Activated gamma-delta T cell treated with Interleukin-2 at 50 U/mL for 16 hours (primary cell): ENCODE measurements around the gene RELB.
"Not testable (repeated sequence)": the region's sequence is repeated elsewhere in the genome, so short reads cannot be mapped to it uniquely, and the experiment has no call there.

ENCODE experiments used
- DNase-seq: peaks from one replicate; pipeline ENCODE4 v3.0.0-alpha.2; 2020

Gene RELB

DNA sequence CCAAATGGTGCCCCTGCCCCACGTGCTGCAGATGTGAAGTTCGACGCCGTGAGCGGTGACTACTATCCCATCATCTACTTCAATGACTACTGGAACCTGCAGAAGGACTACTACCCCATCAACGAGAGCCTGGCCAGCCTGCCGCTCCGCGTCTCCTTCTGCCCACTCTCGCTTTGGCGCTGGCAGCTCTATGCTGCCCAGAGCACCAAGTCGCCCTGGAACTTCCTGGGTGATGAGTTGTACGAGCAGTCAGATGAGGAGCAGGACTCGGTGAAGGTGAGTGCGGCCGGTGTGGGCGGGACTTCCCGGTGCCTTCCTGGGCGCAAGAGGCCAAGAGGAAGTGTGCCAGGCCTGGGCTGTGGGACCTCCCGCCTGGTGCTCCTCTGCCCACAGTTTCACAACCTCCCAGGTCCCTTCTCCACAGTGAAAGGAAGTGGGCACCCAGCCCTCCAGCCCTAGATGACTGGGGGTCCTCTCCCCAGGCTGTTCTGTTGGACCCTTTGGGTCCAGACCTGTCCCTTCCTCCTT, 14.1 kb upstream of the RELB start:
- DNase-seq = no peak

DNA sequence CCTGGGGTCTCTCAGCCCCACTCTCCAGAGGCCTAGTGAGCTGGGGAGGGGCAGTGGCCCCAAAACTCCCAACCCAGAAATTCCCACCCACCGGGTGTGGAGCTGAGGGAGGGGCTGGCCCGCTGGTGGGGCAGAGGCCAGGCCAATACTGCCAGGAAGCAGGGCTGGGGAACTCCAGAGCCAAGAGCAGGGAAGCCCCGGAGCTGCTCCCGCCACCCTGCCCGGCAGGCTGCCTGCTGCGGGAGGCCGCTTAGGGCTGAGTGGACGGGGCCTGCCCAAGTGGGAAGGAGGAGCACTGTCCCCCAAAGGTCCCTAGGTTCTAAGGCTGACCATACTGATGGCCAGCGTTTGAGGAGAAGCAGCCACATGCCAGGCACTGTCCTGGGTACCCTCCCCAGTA, 13.0 kb upstream of the RELB start:
- DNase-seq = no peak

DNA sequence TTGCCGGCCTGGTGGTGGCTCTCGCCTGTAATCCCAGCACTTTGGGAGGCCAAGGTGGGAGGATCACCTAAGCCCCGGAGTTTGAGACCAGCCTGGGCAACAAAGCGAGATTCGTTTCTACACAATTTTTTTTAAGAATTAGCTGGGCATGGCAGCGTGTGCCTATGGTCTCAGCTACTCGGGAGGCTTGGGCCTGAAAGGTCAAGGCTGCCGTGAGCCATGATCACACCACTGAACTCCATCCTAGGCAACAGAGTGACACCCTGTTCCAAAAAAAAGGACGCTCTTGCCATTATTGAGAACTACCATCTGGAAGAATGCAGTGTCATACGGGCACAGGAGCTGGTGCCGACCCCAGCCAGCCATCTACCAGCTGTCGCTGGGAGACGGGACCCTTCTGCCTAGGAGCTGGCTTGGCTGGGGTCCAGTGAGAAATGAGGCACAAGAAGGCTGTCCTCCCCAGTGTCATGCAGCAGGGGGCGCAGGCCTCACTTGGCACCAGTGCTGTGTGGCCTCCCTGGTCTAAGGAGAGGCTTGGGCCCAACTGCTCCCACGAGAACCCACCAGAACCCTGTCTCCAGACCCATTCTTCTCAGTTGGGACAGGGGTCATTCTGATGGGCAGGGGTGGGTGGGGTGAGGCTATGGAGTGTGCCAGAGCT, 12.2 kb upstream of the RELB start:
- peak; percentile 55 for DNase-seq

DNA sequence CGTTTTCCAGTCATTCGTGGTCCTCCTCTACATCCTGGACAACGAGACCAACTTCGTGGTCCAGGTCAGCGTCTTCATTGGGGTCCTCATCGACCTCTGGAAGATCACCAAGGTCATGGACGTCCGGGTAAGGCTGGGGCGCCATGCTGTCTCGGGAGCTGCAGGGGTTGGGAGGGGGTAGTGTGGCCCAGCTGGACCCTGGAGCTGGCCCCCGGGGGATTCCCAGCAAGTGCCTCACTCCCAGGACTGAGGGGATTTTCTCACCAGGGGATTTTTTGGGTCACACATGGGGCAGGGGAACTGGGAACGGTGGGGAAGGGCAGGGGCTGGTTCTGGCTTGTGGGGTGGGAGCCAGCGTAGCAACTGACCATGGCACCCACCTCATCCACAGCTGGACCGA, 10.8 kb upstream of the RELB start:
- no peak for DNase-seq

DNA sequence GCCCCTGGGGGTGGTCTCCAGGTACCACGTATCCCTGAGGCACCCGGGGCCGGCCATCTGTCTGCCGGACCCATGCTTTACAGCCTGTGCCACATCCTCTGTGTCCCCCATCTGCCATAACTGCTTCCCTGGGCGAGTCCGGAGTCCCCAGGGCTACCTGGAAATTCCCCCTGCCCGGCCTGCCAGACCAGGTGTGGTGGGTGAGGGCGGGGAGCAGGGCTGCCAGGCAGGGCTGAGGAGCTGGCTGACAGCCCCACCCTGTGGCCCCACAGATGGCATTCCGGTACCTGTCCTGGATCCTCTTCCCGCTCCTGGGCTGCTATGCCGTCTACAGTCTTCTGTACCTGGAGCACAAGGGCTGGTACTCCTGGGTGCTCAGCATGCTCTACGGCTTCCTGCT, 10.3 kb upstream of the RELB start:
- no peak for DNase-seq

DNA sequence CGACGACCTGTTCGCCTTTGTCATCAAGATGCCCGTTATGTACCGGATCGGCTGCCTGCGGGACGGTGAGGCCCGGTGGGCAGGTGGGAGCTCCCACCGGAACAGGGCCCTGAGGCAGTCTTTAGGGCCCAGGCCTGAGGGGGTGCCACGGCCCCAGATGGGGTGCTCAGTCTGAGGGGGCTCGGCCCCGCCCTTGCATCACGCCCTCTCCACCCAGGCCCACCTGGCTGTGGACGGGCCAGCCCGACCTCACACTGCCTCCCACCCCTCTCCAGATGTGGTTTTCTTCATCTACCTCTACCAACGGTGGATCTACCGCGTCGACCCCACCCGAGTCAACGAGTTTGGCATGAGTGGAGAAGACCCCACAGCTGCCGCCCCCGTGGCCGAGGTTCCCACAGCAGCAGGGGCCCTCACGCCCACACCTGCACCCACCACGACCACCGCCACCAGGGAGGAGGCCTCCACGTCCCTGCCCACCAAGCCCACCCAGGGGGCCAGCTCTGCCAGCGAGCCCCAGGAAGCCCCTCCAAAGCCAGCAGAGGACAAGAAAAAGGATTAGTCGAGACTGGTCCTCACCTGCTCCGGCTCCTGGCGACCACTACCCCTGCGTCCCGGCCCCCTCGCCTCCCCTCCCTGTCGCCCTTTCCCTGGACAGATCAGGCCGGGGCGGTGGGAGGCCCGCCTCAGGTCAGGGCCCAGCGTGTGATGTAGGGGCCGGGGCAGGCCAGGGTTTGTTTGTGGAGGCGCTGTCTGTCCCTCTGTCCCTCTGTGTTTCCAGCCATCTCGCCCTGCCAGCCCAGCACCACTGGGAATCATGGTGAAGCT, 8.7 kb upstream of the RELB start:
- DNase-seq = no peak

DNA sequence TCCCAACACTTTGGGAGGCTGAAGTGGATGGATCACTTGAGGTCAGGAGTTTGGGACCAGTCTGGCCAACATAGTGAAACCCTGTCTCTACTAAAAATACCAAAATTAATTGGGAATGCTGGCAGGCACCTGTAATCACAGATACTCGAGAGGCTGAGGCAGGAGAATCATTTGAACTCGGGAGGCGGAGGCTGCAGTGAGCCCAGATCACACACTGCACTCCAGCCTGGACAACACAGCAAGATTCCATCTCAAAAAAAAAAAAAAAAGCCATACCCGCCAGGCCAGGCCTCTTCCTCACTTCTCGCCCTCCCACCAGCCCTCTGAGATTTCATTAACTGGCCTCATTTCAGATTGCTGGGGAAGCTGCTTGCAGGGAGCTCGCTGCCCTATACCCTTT, 7.7 kb upstream of the RELB start:
- DNase-seq = no peak

DNA sequence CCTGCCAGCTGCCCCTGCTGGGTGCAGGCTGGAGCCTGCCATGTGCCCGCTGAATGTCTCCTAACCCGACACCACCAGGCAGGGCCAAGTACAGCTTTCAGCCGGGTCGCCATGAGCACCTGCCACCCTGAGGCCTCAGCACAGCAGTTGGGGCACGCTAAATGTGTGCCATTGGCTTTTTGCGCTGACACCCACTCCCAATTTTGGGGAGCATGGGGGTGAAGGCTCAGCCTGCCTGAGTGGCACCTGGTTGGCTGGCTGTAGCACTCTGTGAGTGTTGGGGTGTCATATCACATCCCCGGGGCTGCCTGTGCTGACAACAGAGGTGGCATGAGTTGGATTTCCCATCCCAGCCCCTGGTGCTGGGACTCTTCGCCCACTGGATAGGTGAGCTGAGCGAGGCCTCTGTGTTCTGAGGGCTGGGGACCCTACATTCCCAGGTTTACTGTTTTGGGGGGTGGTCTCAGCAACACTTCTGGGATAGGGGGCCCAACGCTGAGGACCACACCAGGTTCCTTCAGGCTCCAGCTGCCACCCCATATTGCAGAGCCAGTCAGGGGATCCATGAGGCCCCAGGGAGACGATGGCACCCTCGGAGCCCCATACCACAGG, 7.2 kb upstream of the RELB start:
- DNase-seq = no peak

DNA sequence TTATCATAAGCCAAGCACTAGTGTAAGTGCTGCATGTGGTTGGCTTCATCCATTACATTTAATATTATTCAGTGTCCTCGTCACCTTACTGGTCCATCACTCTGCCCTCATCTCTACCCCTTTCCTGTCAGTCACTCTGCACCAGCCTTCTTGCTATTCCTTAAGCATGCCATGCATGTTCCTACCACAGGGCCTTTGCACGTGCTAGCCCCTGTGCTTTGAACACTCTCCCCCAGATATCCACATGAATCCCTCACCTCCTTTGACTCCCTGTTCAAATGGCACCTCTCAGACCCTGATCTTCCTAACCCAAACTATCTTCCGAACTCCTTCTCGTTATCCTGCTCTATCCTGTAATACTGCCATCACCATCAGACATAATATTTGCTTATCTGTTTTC, 3.2 kb upstream of the RELB start:
- DNase-seq = no peak

DNA sequence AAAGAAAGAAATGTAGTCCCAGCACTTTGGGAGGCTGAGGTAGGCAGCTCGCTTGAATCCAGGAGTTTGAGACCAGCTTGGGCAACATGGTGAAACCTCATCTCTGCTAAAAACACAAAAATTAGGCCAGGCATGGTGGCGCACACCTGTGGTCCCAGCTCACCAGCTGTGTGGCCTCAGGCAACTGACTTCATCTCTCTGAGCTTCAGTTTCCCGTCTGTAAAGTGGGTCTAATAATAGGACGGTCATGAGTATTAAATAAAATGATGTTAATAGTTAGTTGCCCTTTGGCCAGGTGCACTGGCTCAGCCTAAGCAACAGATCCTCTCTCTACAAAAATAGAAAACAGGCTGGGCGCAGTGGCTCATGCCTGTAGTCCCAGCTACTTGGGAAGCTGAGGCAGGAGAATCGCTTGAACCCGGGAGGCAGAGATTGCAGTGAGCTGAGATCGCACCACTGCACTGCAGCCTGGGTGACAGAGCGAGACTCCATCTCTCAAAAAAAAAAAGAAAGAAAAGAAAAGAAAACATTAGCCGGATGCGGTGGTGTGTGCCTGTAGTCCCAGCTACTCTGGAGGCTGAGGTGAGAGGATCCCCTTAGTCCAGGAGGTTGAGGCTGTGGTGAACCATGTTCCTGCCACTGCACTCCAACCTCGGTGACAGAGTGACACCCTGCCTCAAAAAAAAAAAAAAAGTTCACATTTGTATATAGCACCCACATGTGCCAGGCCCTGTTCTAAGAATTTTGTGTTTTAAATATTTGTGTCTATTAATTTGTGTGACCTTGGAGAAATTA, 1.9 kb upstream of the RELB start:
- not testable (repeated sequence) for DNase-seq

DNA sequence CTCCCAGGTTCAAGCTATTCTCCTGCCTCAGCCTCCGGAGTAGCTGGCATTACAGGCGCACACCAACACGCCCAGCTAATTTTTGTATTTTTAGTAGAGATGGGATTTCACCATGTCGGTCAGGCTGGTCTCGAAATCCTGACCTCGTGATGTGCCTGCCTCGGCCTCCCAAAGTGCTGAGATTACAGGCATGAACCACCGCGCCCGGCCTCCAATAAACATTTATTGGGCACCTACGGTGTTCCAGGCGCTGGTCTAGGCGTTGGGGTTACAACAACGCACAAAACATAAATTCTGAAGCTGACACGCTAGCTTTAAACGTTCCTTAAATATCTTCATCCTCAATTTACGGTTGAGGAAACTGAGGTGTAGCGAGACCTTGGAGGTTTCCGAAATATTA, 599 bp upstream of the RELB start:
- DNase-seq = not testable (repeated sequence)

DNA sequence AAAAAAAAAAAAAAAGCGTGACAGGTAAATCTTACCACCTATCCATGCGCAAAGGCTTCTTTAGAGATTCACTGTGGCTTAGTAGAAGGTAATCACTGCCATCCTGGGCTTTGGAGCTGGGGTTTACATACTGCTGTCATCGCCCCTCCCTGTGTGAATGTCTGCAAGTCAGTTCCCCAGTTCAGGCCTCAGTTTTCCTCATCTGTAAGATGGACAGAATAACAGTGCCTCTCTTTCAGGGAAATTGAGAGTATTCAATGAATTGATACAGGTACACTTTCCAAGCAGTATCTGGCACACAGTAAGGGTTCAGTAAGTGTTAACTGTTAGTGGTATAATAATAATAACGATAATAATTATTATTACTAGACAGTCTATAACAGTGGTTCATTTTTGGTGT, 2.2 kb downstream of the RELB start:
- no peak for DNase-seq

DNA sequence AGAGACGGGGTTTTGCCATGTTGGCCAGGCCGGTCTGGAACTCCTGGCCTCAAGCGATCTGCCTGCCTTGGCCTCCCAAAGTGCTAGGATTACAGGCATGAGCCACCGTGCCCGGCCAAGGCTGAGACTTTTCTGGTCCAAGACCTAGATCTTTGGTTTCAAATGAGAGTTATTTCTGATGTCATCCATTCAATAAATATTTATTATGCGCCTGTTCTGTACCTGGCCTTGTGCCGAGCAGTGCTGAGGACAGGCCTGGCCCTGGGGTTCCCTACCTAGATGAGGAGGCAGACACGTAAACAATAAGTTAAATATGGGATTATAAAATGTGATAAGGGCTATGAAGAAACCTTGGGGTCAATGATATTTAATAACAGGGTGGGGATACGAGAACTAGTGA, 4.5 kb downstream of the RELB start:
- no peak for DNase-seq

DNA sequence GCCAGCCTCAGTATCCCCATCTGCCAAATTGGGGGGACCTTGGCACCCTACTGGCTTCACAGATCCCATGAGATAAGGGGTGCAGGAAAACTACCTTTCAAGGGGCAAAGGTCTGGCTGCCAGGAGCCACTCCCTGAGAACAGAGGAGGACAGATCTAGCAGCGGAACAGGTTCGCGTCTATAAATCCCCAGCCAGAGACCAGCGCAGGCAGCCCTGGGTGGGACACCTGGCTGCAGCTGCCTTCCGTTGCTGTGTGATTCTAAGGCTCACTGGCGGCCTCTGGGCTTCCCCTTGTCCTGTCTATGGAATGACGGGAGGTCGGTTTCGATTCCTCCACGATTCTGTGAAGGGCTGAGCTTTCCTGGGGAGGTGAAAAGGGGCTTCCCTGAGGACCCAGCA, 7.3 kb downstream of the RELB start:
- no peak for DNase-seq

DNA sequence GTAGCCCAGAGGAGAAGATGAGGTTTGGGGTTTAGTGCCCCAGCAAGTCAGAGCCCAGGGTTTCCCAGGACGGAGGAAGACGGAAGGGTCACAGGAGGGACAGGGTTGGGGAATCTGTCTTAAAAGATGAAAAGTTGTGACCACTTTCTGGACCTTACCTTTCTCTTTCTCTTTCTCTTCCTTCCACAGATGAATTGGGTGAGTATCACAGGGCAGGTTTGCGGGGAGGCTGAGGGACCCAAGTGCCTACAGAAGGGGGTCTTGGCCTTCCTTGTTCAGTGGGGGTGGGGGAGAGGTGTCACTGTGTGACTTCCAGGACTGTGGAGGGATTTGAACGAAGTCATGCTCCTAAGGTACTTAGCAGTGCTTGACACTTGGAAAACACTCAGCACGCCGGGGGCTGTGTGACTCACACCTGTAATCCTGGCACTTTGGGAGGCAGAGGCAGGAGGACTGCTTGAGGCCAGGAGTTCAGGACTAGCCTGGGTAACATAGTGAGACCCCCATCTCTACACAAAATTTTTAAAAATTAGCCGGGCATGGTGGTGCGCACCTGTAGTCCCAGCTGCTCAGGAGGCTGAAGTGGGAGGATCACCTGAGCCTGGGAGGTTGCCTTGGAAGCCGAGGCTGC, 8.5 kb downstream of the RELB start:
- no peak for DNase-seq

DNA sequence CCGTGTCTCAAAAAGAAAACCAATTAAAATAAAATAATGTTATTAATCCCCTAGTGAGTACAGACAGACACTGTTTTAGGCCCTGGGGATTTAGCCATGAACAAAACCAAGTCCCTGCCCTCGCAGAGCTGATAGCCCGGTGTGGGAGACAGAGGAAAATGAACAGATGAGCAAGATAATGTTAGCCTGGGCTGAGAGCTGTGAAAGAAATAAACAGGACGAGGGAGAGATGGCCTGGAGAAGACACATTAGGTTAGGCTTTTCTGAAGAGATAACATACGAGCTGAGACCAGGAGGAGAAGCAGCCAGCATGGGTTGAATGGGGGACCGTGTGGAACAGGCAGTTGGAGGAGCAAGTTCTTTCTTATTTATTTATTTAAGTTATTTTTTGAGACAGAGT, 9.0 kb downstream of the RELB start:
- DNase-seq = no peak

DNA sequence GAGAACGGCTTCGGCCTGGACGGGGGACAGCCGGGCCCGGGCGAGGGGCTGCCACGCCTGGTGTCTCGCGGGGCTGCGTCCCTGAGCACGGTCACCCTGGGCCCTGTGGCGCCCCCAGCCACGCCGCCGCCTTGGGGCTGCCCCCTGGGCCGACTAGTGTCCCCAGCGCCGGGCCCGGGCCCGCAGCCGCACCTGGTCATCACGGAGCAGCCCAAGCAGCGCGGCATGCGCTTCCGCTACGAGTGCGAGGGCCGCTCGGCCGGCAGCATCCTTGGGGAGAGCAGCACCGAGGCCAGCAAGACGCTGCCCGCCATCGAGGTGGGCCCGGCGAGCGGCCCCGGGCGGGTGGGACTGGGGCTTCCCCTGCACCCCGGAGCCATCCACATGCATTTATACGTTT, 10.7 kb downstream of the RELB start:
- no peak for DNase-seq

DNA sequence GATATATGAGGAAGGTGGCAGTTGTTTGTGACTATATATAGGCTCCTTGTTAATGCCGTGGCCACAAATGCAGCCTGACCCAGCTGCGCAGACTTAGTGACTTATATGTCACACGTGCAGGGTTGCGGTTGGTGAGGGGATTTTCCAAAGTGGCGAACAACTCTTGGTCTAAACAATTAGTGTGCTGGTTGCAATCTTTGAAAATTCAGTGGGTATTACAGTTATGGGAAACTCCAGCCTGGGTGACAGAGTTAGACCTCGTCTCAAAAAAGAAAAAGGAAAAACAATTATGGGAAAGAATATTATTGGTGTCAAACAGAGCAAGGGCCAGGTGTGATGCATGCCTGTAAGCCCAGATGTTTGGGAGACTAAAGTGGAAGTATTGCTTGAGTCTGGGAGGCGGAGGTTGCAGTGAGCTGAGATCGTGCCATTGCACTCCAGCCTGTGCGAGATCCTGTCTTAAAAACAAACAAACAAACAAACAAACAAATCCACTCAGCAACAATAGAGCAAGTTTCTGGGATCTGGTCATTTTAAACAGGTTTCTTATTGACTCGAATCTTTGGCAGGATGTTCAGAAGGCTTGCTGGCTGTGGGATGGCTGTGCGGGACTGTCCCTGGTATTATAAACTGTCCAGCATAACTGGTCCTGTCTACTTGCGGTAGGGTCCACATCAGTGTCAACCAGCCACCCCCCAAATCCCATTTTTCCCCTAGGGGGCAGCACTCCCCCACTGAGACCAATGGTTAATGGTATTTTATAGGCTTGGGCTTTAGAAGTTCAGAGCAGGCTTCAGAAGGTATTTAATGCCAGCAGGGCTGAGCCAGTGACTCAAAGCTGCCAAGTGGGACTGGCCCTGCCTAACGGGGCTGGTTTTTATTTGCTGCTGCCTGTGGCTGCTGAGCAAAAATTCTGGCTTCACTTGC, 15.4 kb downstream of the RELB start:
- peak; percentile 71 for DNase-seq

DNA sequence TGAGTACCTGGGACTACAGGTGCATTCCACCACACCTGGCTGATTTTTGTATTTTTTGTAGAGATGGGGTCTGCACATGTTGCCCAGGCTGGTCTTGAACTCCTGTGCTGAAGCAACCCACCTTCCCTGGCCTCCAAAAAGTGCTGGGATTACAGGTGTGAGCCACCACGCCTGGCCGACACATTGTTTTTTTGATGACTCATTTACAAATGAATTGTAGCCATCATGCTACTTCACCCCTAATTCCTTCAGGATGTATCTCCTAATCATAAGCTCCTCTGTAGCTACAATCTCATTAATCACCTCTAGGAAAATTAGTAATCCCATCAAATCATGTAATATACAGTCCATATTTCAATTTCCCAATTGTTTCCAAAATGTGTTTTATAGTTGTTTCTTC, 17.9 kb downstream of the RELB start:
- DNase-seq = no peak

DNA sequence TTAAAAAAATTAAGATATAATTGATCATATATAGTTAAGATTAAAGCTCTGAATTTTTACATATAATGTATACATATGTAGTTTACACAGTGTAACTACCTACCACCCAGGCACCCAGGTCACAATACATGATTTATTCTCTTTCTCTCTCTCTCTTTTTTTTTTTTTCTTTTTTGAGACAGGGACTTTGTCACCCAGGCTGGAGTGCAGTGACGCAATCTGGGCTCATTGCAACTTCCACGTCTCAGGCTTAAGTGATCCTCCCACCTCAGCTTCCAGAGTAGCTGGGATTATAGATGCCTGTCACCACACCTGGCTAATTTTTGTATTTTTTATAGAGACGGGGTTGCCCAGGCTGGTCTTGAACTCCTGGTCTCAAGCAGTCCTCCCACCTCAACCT, 18.8 kb downstream of the RELB start:
- DNase-seq = no peak

DNA sequence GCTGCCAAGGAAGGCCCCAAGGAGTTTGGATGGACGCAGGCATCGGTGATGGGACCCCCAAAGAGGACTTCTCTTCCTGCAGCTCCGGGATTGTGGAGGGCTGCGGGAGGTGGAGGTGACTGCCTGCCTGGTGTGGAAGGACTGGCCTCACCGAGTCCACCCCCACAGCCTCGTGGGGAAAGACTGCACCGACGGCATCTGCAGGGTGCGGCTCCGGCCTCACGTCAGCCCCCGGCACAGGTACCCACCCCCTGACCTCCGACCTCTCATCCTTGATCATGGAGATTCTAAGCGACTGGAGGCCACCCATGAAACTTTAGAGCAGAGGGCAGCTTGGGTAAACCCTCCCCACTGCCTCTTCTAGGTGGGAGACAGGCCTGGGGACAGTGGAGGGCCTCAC, 20.7 kb downstream of the RELB start:
- no peak for DNase-seq

DNA sequence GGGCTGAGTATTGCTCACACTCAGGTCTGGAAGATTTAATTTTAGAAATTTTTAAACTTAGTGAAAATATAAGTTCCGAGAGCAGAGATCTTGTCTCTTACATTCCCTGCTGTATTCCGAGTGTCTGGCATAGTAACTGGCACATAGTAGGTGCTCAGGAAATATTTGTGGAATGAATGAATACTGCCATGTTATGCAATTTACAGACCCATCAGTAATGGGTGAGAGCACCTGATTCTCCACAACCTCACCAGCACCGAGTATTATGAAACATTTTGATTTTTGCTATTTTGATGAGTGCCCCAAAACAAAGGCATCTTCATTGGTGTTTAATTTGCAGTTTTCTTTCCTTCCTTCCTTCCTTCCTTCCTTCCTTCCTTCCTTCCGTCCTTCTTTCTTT, 21.8 kb downstream of the RELB start:
- DNase-seq = no peak
